Stomach (tissue), 4 donors: ENCODE data around the gene EGFR.

Source experiments
- EP300 ChIP-seq: sonication (generic); formaldehyde crosslinking; IDR thresholded peaks from one replicate; pipeline ENCODE4 v1.6.1; 2017; ENCODE audit warnings: antibody characterized with exemption
- POLR2A ChIP-seq, 4 donors: fragments of 450-650 bp; IDR thresholded peaks; one replicate each; pipeline ENCODE4 v1.6.1; 2016; ENCODE audit warnings: antibody characterized with exemption in 4 of 4, control low read depth in 2 of 4, mild to moderate bottlenecking in 1 of 4, moderate library complexity in 1 of 4
- POLR2AphosphoS5 ChIP-seq, 3 donors: sonication (generic); formaldehyde crosslinking; IDR thresholded peaks; one replicate each; pipeline ENCODE4 v1.6.1; 2016; ENCODE audit warnings: antibody characterized with exemption in 3 of 3
- TF ChIP-seq, protein P1 (sequence below), 7 experiments: fragments of 450-650 bp in 4 of 7; fragments of 200-600 bp in 3 of 7; sonication (generic) in 3 of 7; IDR thresholded peaks; one replicate each; pipeline ENCODE4 v1.5.1; 2016 to 2019; ENCODE audit warnings: antibody characterized with exemption in 7 of 7, control low read depth in 2 of 7, mild to moderate bottlenecking in 1 of 7

DNA sequence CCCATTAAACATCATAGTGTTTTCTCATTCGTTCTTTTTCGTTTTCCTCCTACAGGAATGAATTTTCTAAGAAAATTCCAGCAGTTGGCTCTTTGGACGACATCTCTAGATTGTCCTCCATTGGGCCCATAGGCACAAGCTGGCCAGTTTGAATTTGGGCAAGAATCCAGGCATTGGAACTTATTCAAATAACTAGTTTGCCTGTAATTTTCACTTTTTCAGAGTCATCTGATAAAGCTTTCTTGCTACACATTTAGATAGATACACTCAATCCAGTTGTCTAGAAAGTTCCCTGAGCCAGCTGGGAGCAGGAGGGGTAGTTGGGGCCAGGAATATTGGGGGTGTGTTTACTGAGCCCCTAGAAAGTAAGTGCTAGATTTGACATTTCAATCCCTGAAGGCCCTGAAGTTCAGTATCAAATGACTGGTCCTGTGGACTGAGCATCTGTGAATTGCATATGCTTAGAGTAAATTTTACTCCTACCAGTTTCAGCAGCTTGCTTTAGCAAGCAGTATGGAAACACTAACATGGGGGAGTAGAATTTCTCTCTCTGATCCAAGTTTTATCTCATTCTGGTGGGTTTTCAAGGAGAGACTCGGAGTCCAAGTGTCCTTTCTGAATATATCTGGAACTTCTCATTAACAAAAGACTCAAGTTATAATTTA is 5.2 kb downstream of the EGFR start:
- TF ChIP-seq, protein P1, sequence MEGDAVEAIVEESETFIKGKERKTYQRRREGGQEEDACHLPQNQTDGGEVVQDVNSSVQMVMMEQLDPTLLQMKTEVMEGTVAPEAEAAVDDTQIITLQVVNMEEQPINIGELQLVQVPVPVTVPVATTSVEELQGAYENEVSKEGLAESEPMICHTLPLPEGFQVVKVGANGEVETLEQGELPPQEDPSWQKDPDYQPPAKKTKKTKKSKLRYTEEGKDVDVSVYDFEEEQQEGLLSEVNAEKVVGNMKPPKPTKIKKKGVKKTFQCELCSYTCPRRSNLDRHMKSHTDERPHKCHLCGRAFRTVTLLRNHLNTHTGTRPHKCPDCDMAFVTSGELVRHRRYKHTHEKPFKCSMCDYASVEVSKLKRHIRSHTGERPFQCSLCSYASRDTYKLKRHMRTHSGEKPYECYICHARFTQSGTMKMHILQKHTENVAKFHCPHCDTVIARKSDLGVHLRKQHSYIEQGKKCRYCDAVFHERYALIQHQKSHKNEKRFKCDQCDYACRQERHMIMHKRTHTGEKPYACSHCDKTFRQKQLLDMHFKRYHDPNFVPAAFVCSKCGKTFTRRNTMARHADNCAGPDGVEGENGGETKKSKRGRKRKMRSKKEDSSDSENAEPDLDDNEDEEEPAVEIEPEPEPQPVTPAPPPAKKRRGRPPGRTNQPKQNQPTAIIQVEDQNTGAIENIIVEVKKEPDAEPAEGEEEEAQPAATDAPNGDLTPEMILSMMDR (IDR thresholded peaks at IDR 0.05) = no peak
- TF ChIP-seq POLR2AphosphoS5 (IDR thresholded peaks at IDR 0.05) = no peak
- no peak for TF ChIP-seq POLR2A (IDR thresholded peaks at IDR 0.05)
- TF ChIP-seq EP300 = no peak
